H1 (cell line): ENCODE results near the gene ACAA1. TPM values are rescaled to one million over a fixed set of nuclear protein-coding genes. Genes with fewer than 3 reads are reported as not detected.

Source experiments
- CTCF ChIA-PET: fragments of 300-600 bp; sonication (Branson Sonifier 250); formaldehyde crosslinking; loops from one replicate; lab custom pipeline; 2021; ENCODE audit not compliant: partially characterized antibody; lab: Charles Lee
- POLR2A ChIA-PET: fragments of 300-600 bp; sonication (Branson Sonifier 250); formaldehyde crosslinking; loops from one replicate; lab custom pipeline; 2021; ENCODE audit warnings: inconsistent platforms; ENCODE audit not compliant: partially characterized antibody; lab: Charles Lee
- DNase-seq, 2 experiments: peaks; one replicate each; pipeline versions ENCODE4 v3.0.0 to v3.0.0-alpha.2; 2010 to 2022; ENCODE audit warnings: low spot score in 2 of 2, low read depth in 1 of 2, mixed read lengths in 1 of 2
- FAIRE-seq: peaks from 2 replicates; lab custom pipeline; 2011; peaks lifted over from hg19 to GRCh38; lab: Jason Lieb, UNC
- H2AFZ ChIP-seq: 2 replicates; pipeline ENCODE4 v1.8.1; 2012; ENCODE audit warnings: low read length, inconsistent platforms
- H2AK5ac ChIP-seq: 2 replicates; pipeline ENCODE4 v1.6.1; 2013; ENCODE audit warnings: low read depth, low read length
- H2BK120ac ChIP-seq: replicated peaks from 2 replicates; pipeline ENCODE3; 2013; ENCODE audit warnings: low read depth, low read length, inconsistent platforms
- H2BK12ac ChIP-seq: 2 replicates; pipeline ENCODE4 v1.6.1; 2013; ENCODE audit warnings: low read depth, low read length
- H2BK15ac ChIP-seq: 2 replicates; pipeline ENCODE4 v1.6.1; 2013; ENCODE audit warnings: low read length
- H2BK20ac ChIP-seq: 2 replicates; pipeline ENCODE4 v1.6.1; 2013; ENCODE audit warnings: low read length
- H2BK5ac ChIP-seq: 2 replicates; pipeline ENCODE4 v1.6.1; 2013; ENCODE audit warnings: low read depth, low read length
- H3K14ac ChIP-seq: 2 replicates; pipeline ENCODE4 v1.6.1; 2013; ENCODE audit warnings: inconsistent platforms; ENCODE audit not compliant: insufficient read length
- H3K18ac ChIP-seq: 2 replicates; pipeline ENCODE4 v1.6.1; 2013; ENCODE audit warnings: low read length; ENCODE audit errors: extremely low read depth
- H3K23ac ChIP-seq: 2 replicates; pipeline ENCODE4 v1.6.1; 2013; ENCODE audit warnings: inconsistent platforms; ENCODE audit not compliant: insufficient read length
- H3K23me2 ChIP-seq: 2 replicates; pipeline ENCODE4 v1.6.1; 2013; ENCODE audit warnings: low read depth, low read length
- H3K27ac ChIP-seq: 2 replicates; pipeline ENCODE4 v1.6.1; 2011; ENCODE audit warnings: low read depth, low read length, inconsistent platforms
- H3K27me3 ChIP-seq, 4 experiments: replicated peaks in 1 of 4; 1 replicate in 1 of 4; 2 replicates in 3 of 4; pipeline versions ENCODE4 v1.6.1 to v1.8.1; 2011 to 2013; ENCODE audit warnings: low read length in 3 of 4, mild to moderate bottlenecking in 3 of 4, inconsistent platforms in 2 of 4, mixed read lengths in 2 of 4, moderate library complexity in 1 of 4; ENCODE audit not compliant: control insufficient read depth in 3 of 4, insufficient read depth in 3 of 4; ENCODE audit errors: extremely low read depth in 1 of 4
- H3K36me3 ChIP-seq, 4 experiments: 2 replicates each; pipeline versions ENCODE4 v1.6.1 to v1.8.1; 2011 to 2013; ENCODE audit warnings: mild to moderate bottlenecking in 4 of 4, low read length in 3 of 4, moderate library complexity in 2 of 4, control low read depth in 1 of 4, inconsistent platforms in 1 of 4; ENCODE audit not compliant: insufficient read depth in 4 of 4, control insufficient read depth in 2 of 4
- H3K4ac ChIP-seq: replicated peaks from 2 replicates; pipeline ENCODE3; 2013; ENCODE audit warnings: low read length, low read depth, mixed read lengths, inconsistent platforms; ENCODE audit not compliant: insufficient read length
- H3K4me1 ChIP-seq, 4 experiments: replicated peaks in 1 of 4; 1 replicate in 1 of 4; 2 replicates in 3 of 4; pipeline versions ENCODE4 v1.6.1 to v1.8.1; 2011 to 2013; ENCODE audit warnings: low read length in 3 of 4, inconsistent platforms in 2 of 4, mixed read lengths in 1 of 4; ENCODE audit not compliant: insufficient read depth in 4 of 4, control insufficient read depth in 3 of 4
- H3K4me2 ChIP-seq, 2 experiments: 2 replicates each; pipeline versions ENCODE4 v1.6.1 to v1.8.1; 2011 to 2013; ENCODE audit warnings: low read depth in 2 of 2, low read length in 2 of 2, control low read depth in 1 of 2, inconsistent platforms in 1 of 2, mild to moderate bottlenecking in 1 of 2; ENCODE audit not compliant: insufficient read depth in 1 of 2
- H3K4me3 ChIP-seq, 4 experiments: fragments of 200-600, 300-600 bp in 1 of 4; sonication (generic), shearing (Covaris generic), sonication (Bioruptor Twin) in 1 of 4; 2 replicates each; pipeline versions ENCODE4 v1.5.1 to v1.8.1; 2011 to 2016; ENCODE audit warnings: low read length in 4 of 4, low read depth in 3 of 4, control low read depth in 2 of 4, inconsistent platforms in 2 of 4, mild to moderate bottlenecking in 2 of 4, mixed read lengths in 1 of 4, moderate library complexity in 1 of 4; ENCODE audit not compliant: insufficient read depth in 2 of 4; ENCODE audit errors: extremely low read depth in 1 of 4
- H3K56ac ChIP-seq: replicated peaks from 2 replicates; pipeline ENCODE3; 2013; ENCODE audit warnings: low read depth, mild to moderate bottlenecking, mixed read lengths, low read length, inconsistent platforms; ENCODE audit not compliant: insufficient read length
- H3K79me1 ChIP-seq: 2 replicates; pipeline ENCODE4 v1.6.1; 2013; ENCODE audit warnings: low read depth, low read length, control low read depth
- H3K79me2 ChIP-seq, 2 experiments: 2 replicates each; pipeline versions ENCODE4 v1.6.1 to v1.8.1; 2012 to 2013; ENCODE audit warnings: low read length in 2 of 2, mild to moderate bottlenecking in 2 of 2, inconsistent platforms in 1 of 2; ENCODE audit not compliant: insufficient read depth in 2 of 2, control insufficient read depth in 1 of 2
- H3K9ac ChIP-seq, 4 experiments: replicated peaks in 1 of 4; 1 replicate in 1 of 4; 2 replicates in 3 of 4; pipeline versions ENCODE4 v1.6.1 to v1.8.1; 2011 to 2013; ENCODE audit warnings: low read depth in 3 of 4, low read length in 3 of 4, control low read depth in 2 of 4, mild to moderate bottlenecking in 2 of 4, moderate library complexity in 2 of 4, inconsistent platforms in 1 of 4; ENCODE audit errors: extremely low read depth in 1 of 4
- H3K9me3 ChIP-seq, 2 experiments: 2 replicates each; pipeline versions ENCODE4 v1.6.1 to v1.8.1; 2012 to 2013; ENCODE audit warnings: mild to moderate bottlenecking in 2 of 2, moderate library complexity in 2 of 2, control low read depth in 1 of 2, inconsistent platforms in 1 of 2, low read depth in 1 of 2, low read length in 1 of 2, mixed read lengths in 1 of 2; ENCODE audit not compliant: insufficient read depth in 2 of 2
- H4K20me1 ChIP-seq, 2 experiments: replicated peaks in 1 of 2; 2 replicates each; pipeline versions ENCODE3 to v1.8.1; 2011 to 2013; ENCODE audit warnings: inconsistent platforms in 2 of 2, low read length in 2 of 2, mild to moderate bottlenecking in 1 of 2; ENCODE audit not compliant: insufficient read depth in 2 of 2, control insufficient read depth in 1 of 2
- H4K5ac ChIP-seq: 2 replicates; pipeline ENCODE4 v1.6.1; 2013; ENCODE audit warnings: low read length, low read depth, mixed read lengths, inconsistent platforms; ENCODE audit not compliant: insufficient read length
- H4K8ac ChIP-seq: 2 replicates; pipeline ENCODE4 v1.8.0; 2013; ENCODE audit warnings: mild to moderate bottlenecking, moderate library complexity, low read length, inconsistent platforms; ENCODE audit not compliant: insufficient read depth; ENCODE audit errors: extremely low read depth
- H4K91ac ChIP-seq: replicated peaks from 2 replicates; pipeline ENCODE3; 2013; ENCODE audit warnings: low read length, mixed read lengths, inconsistent platforms; ENCODE audit not compliant: insufficient read length
- CEBPB ChIP-seq: IDR thresholded peaks from 2 replicates; pipeline ENCODE4 v1.6.1; 2012; ENCODE audit warnings: low read depth, low read length
- CHD2 ChIP-seq: IDR thresholded peaks from 2 replicates; pipeline ENCODE4 v1.6.1; 2012; ENCODE audit warnings: low read length, improper control_type of control experiment
- JUND ChIP-seq: IDR thresholded peaks from 2 replicates; pipeline ENCODE4 v1.6.1; 2011; ENCODE audit warnings: mild to moderate bottlenecking, improper control_type of control experiment, low read length
- POU5F1 ChIP-seq: IDR thresholded peaks from 2 replicates; pipeline ENCODE4 v1.6.1; 2011; ENCODE audit warnings: low read depth, mild to moderate bottlenecking, low read length, moderate library complexity
- RFX5 ChIP-seq: IDR thresholded peaks from 2 replicates; pipeline ENCODE4 v1.6.1; 2011; ENCODE audit warnings: low read depth, low read length, improper control_type of control experiment, borderline replicate concordance
- SIN3A ChIP-seq, 2 experiments: IDR thresholded peaks in 1 of 2; conservative IDR thresholded peaks in 1 of 2; 2 replicates each; pipeline ENCODE4 v1.6.1; 2011 to 2012; ENCODE audit warnings: low read length in 2 of 2, improper control_type of control experiment in 1 of 2, low read depth in 1 of 2, mild to moderate bottlenecking in 1 of 2
- SP2 ChIP-seq: IDR thresholded peaks from 2 replicates; pipeline ENCODE4 v1.6.1; 2012; ENCODE audit warnings: mild to moderate bottlenecking, low read length, inconsistent platforms
- SRF ChIP-seq: IDR thresholded peaks from 2 replicates; pipeline ENCODE4 v1.6.1; 2011; ENCODE audit warnings: mild to moderate bottlenecking, low read depth, low read length, moderate library complexity
- TBP ChIP-seq: IDR thresholded peaks from 2 replicates; pipeline ENCODE4 v1.6.1; 2011; ENCODE audit warnings: low read depth, low read length, improper control_type of control experiment
- WGBS, 2 experiments: shearing (Covaris generic) in 1 of 2; methylation state at CpG; one replicate each; pipeline versions ENCODE4 v1.1.6 to v1.1.7; 2013 to 2015; ENCODE audit warnings: low lambda C conversion rate in 2 of 2, mixed read lengths in 2 of 2, inconsistent platforms in 1 of 2, low coverage in 1 of 2, missing lambda C conversion rate in 1 of 2; ENCODE audit not compliant: insufficient replicate concordance in 2 of 2, insufficient coverage in 1 of 2, insufficient read length in 1 of 2; ENCODE audit errors: extremely low coverage in 1 of 2, missing lambda C conversion rate in 1 of 2; 5-methylcytosine and 5-hydroxymethylcytosine counted together
- polyA plus RNA-seq, 7 experiments: library from polyadenylated mRNA; depleted of rRNA in 3 of 7; stranded (reverse) in 5 of 7; unstranded in 2 of 7; fragments of >200 nt in 5 of 7; fragments of 200-250 nt in 2 of 7; gene quantifications; 1 replicate in 5 of 7; 2 replicates in 1 of 7; 4 replicates in 1 of 7; pipeline versions ENCODE4 v1.2.1 to v1.2.3, GENCODE V29; 2011 to 2013; ENCODE audit warnings: missing spikeins in 2 of 7, mixed read lengths in 2 of 7
- total RNA-seq: library from RNA; stranded (reverse); fragmentation: NEBNext Ultra II Directional; extraction: Animal tissue kit (Norgen Biotek cat#: 25700); gene quantifications from 2 replicates; pipeline ENCODE4 v1.2.1, GENCODE V29; 2021

ACAA1 gene
- total and polyA plus RNA-seq, 2 of the 8 experiments (the other 6 are each of a cell fraction or from before 2014, with no cell fraction given): 23.1 to 34.8 TPM

DNA sequence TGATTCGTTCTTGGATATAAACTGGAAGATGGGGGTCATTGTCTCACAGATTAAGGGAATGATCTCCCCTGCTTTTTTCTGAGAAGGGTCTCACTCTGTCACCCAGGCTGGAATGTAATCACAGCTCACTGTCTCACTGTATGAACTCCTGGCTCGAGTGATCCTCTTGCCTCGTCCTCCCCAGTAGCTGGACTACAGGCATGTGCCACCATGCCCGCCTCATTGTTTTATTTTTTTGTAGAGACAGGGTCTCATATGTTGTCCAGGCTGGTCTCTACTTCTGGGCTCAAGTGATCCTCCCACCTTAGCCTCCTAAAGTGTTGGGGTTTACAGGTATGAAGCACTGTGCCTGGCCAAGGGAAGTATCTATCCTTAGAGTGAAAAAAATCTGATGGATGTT lies 33.8 kb upstream of the ACAA1 start:
- Histone ChIP-seq H3K23ac (no peak overlapping the region), H3K4me1 (peaks cover 0 to 9% (median 5%) of the 10 kb centered on the region in 4 experiments; a peak in 4 of 7 replicates), H3K4me2 (no peak overlapping the region), H2BK20ac (no peak overlapping the region), H4K20me1 (peaks cover 9 to 16% of the 10 kb centered on the region in 2 experiments), H3K4ac (no peak overlapping the region), H3K4me3 (no peak overlapping the region), H3K27ac (no peak overlapping the region), H3K23me2 (peaks cover 4% of the 10 kb centered on the region; the same call in 1 of the 2 replicates), H3K14ac (no peak overlapping the region), H3K27me3 (no peaks in the 10 kb centered on the region), H2BK120ac (no peak overlapping the region), H3K18ac (no peak overlapping the region), H3K9ac (no peak overlapping the region), H4K91ac (no peak overlapping the region), H2AFZ (no peak overlapping the region), H2BK15ac (no peak overlapping the region), H3K79me2 (peaks cover 18 to 96% of the 10 kb centered on the region in 2 experiments), H2AK5ac (no peak overlapping the region), H3K36me3 (no peaks in the 10 kb centered on the region), H4K5ac (no peak overlapping the region), H2BK5ac (no peak overlapping the region), H2BK12ac (no peak overlapping the region), H3K56ac (no peak overlapping the region), H3K79me1 (no peaks in the 10 kb centered on the region; the same call in 1 of the 2 replicates), H4K8ac (no peak overlapping the region), H3K9me3 (no peaks in the 10 kb centered on the region)
- DNase-seq (no peak), FAIRE-seq (no peak)
- WGBS, 2 experiments: 63% methylated on average over 4 of the region's 4 CpGs; no CpG with 5 or more reads in 1 of the 2 experiments
- POLR2A ChIA-PET: interaction anchor here (1.2 kb wide), 1 partner anchor 34 kb away, joined by 3 read pairs; the partner anchor contains the start of gene ACAA1
- CTCF ChIA-PET: interaction anchor here (0.7 to 2.0 kb wide), 3 partner anchors 8 to 75 kb away, joined by 3 to 5 read pairs (median 3); no protein-coding TSS in a partner anchor
- TF ChIP-seq JUND (no peak), SIN3A (conservative IDR thresholded peaks at IDR 0.05 in 1 of 2, IDR thresholded peaks at IDR 0.05 in 1 of 2; ENCODE audit: low read depth in 1 of 2, low read length in 2 of 2) (no peak), RFX5 (no peak), CHD2 (no peak), CEBPB (no peak), SRF (no peak), SP2 (no peak), POU5F1 (no peak), TBP (no peak)
